HepG2 (cell line): ENCODE results near the gene IQGAP2. TPM values are rescaled to one million over a fixed set of nuclear protein-coding genes. Genes with fewer than 3 reads are reported as not detected.

Source experiments
- ATAC-seq: fragments of 200-7000 bp; cut with Tn5 transposase; 3 replicates; pipeline ENCODE4 v1.9.1; 2020; ENCODE audit warnings: mild to moderate bottlenecking, moderate library complexity
- BruUV-seq: library from RNA; stranded (reverse); fragments of 400-500 nt; replicated peaks from 2 replicates; lab custom pipeline; 2021; lab: Mats Ljungman, UMichigan
- CTCF ChIA-PET: fragments of 300-600 bp; formaldehyde crosslinking; extraction: SDS; loops from one replicate; lab custom pipeline; 2021; ENCODE audit warnings: low total read pairs, inconsistent platforms, low intra/inter-chr PET ratio; lab: Yijun Ruan, JAX
- POLR2A ChIA-PET: fragments of 350-600 bp; sonication (Branson Sonifier 250); formaldehyde crosslinking; loops from one replicate; lab custom pipeline; 2020; ENCODE audit warnings: antibody characterized with exemption, inconsistent platforms; lab: Yijun Ruan, JAX
- DNase-seq: peaks from one replicate; pipeline ENCODE4 v3.0.0-alpha.2; 2015; ENCODE audit warnings: low spot score
- FAIRE-seq: peaks from 3 replicates; lab custom pipeline; 2011; peaks lifted over from hg19 to GRCh38; lab: Jason Lieb, UNC
- H2AFZ ChIP-seq: one replicate; pipeline ENCODE4 v1.6.1; 2011; ENCODE audit warnings: low read length, inconsistent platforms
- H3K27ac ChIP-seq: fragments of 300-600 bp; 3 replicates; pipeline ENCODE4 v1.8.0; 2011; ENCODE audit warnings: mixed run types, mild to moderate bottlenecking, mixed read lengths, low read length, inconsistent platforms; ENCODE audit not compliant: insufficient read depth; ENCODE audit errors: extremely low read length
- H3K27me3 ChIP-seq, 2 experiments: fragments of 200-600 bp in 1 of 2; 2 replicates in 1 of 2; 3 replicates in 1 of 2; pipeline versions ENCODE4 v1.6.0 to v1.8.0; 2011; ENCODE audit warnings: low read length in 2 of 2, mild to moderate bottlenecking in 2 of 2, moderate library complexity in 2 of 2, inconsistent platforms in 1 of 2; ENCODE audit not compliant: insufficient read depth in 2 of 2, control insufficient read depth in 1 of 2
- H3K36me3 ChIP-seq, 2 experiments: fragments of 200-600 bp in 1 of 2; replicated peaks in 1 of 2; 2 replicates in 1 of 2; 3 replicates in 1 of 2; pipeline versions ENCODE4 v1.5.1 to v1.8.0; 2011; ENCODE audit warnings: low read length in 2 of 2, inconsistent platforms in 1 of 2; ENCODE audit not compliant: insufficient read depth in 2 of 2, control insufficient read depth in 1 of 2
- H3K4me1 ChIP-seq: 2 replicates; pipeline ENCODE4 v1.5.1; 2012; ENCODE audit warnings: low read length, inconsistent platforms; ENCODE audit not compliant: insufficient read depth
- H3K4me2 ChIP-seq: 2 replicates; pipeline ENCODE4 v1.6.0; 2011; ENCODE audit warnings: low read depth, low read length, inconsistent platforms
- H3K4me3 ChIP-seq, 3 experiments: fragments of 200-600 bp in 1 of 3; sonication (generic), shearing (Covaris generic) in 1 of 3; replicated peaks in 1 of 3; 2 replicates each; pipeline ENCODE4 v1.5.1; 2011 to 2016; ENCODE audit warnings: low read length in 3 of 3, inconsistent platforms in 2 of 3, low read depth in 2 of 3, mild to moderate bottlenecking in 2 of 3, control low read depth in 1 of 3, mixed read lengths in 1 of 3; ENCODE audit not compliant: insufficient read depth in 1 of 3
- H3K79me2 ChIP-seq: one replicate; pipeline ENCODE4 v1.6.1; 2011; ENCODE audit warnings: low read length, inconsistent platforms; ENCODE audit not compliant: insufficient read depth
- H3K9ac ChIP-seq: 2 replicates; pipeline ENCODE4 v1.6.0; 2011; ENCODE audit warnings: mild to moderate bottlenecking, low read depth, low read length, inconsistent platforms; ENCODE audit not compliant: insufficient read depth
- H3K9me3 ChIP-seq: 2 replicates; pipeline ENCODE4 v1.5.1; 2012; ENCODE audit warnings: mild to moderate bottlenecking, low read length
- H4K20me1 ChIP-seq: 2 replicates; pipeline ENCODE4 v1.6.0; 2011; ENCODE audit warnings: inconsistent platforms, mild to moderate bottlenecking, low read length, moderate library complexity; ENCODE audit not compliant: insufficient read depth
- BATF2 ChIP-seq: sonication (generic); formaldehyde crosslinking; IDR thresholded peaks from 2 replicates; pipeline ENCODE4 v1.8.0; 2022; ENCODE audit warnings: mild to moderate bottlenecking, missing genetic modification reagents, moderate library complexity
- BCL6 ChIP-seq: IDR thresholded peaks from 2 replicates; pipeline ENCODE4 v1.6.1; 2016; ENCODE audit warnings: missing genetic modification reagents, missing compliant biosample characterization
- CBX5 ChIP-seq: sonication (generic); formaldehyde crosslinking; IDR thresholded peaks from 2 replicates; pipeline ENCODE4 v1.4.0; 2020; ENCODE audit warnings: missing genetic modification reagents, borderline replicate concordance
- CENPT ChIP-seq: sonication (generic); formaldehyde crosslinking; IDR thresholded peaks from 2 replicates; pipeline ENCODE4 v1.8.0; 2022; ENCODE audit warnings: low read depth, mild to moderate bottlenecking, moderate library complexity, missing genetic modification reagents
- FIP1L1 ChIP-seq: fragments of 200-400 bp; formaldehyde crosslinking; IDR thresholded peaks from 2 replicates; pipeline ENCODE4 v1.6.1; 2018; ENCODE audit warnings: low read depth, mild to moderate bottlenecking, low read length, moderate library complexity, borderline replicate concordance; ENCODE audit not compliant: insufficient read depth
- IKZF1 ChIP-seq: fragments of 450-650 bp; IDR thresholded peaks from 2 replicates; pipeline ENCODE4 v1.7.1; 2016
- JARID2 ChIP-seq: sonication (generic); formaldehyde crosslinking; IDR thresholded peaks from 2 replicates; pipeline ENCODE4 v1.8.1; 2023; ENCODE audit warnings: missing genetic modification reagents, inconsistent platforms; ENCODE audit not compliant: insufficient replicate concordance
- MNT ChIP-seq: fragments of 450-650 bp; IDR thresholded peaks from 2 replicates; pipeline ENCODE4 v1.6.1; 2016
- MTA1 ChIP-seq: sonication (generic); formaldehyde crosslinking; IDR thresholded peaks from 2 replicates; pipeline ENCODE4 v1.4.0; 2020; ENCODE audit warnings: missing genetic modification reagents, mild to moderate bottlenecking, borderline replicate concordance
- NFYC ChIP-seq: IDR thresholded peaks from 2 replicates; pipeline ENCODE4 v1.6.1; 2016; ENCODE audit warnings: missing genetic modification reagents, missing compliant biosample characterization
- NRL ChIP-seq: sonication (generic); formaldehyde crosslinking; IDR thresholded peaks from 2 replicates; pipeline ENCODE4 v1.5.0; 2020; ENCODE audit warnings: missing genetic modification reagents, mild to moderate bottlenecking, moderate library complexity, borderline replicate concordance
- ZNF326 ChIP-seq: sonication (generic); formaldehyde crosslinking; IDR thresholded peaks from 2 replicates; pipeline ENCODE4 v1.4.0; 2020; ENCODE audit warnings: missing genetic modification reagents, borderline replicate concordance
- ZNF609 ChIP-seq: sonication (generic); formaldehyde crosslinking; IDR thresholded peaks from 2 replicates; pipeline ENCODE4 v1.4.0; 2020; ENCODE audit warnings: mild to moderate bottlenecking, missing genetic modification reagents, borderline replicate concordance
- ZNF720 ChIP-seq: sonication (generic); formaldehyde crosslinking; IDR thresholded peaks from 2 replicates; pipeline ENCODE4 v1.4.0; 2020; ENCODE audit warnings: missing genetic modification reagents
- ZNF781 ChIP-seq: sonication (generic); formaldehyde crosslinking; IDR thresholded peaks from 2 replicates; pipeline ENCODE4 v1.5.1; 2020; ENCODE audit warnings: borderline replicate concordance, mild to moderate bottlenecking, missing genetic modification reagents; ENCODE audit errors: not compliant biosample characterization
- ZNF878 ChIP-seq: sonication (generic); formaldehyde crosslinking; IDR thresholded peaks from 2 replicates; pipeline ENCODE4 v1.8.1; 2023; ENCODE audit warnings: mild to moderate bottlenecking, missing genetic modification reagents, moderate library complexity
- WGBS: methylation state at CpG from one replicate; pipeline ENCODE4 v1.1.6; 2017; ENCODE audit warnings: low lambda C conversion rate; 5-methylcytosine and 5-hydroxymethylcytosine counted together
- in situ Hi-C: cut with HindIII; loops from 2 replicates; pipeline ENCODE4 v1.10.0; 2017; ENCODE audit warnings: low pct_unique_long_range_greater_than_20kb; ENCODE audit not compliant: extremely low pct_ligation_motif_present
- intact Hi-C: fragments of 100-400 bp; cut with micrococcal nuclease; formaldehyde crosslinking; loops from one replicate; pipeline ENCODE4 v1.10.0; 2022; ENCODE audit not compliant: unreplicated experiment
- polyA plus RNA-seq, 8 experiments: library from polyadenylated mRNA; depleted of rRNA in 3 of 8; stranded (reverse) in 7 of 8; unstranded in 1 of 8; fragments of >200 nt; fragmentation: Illumina TruSeq in 4 of 8; extraction: Trizol in 4 of 8; gene quantifications; 2 replicates each; pipeline versions ENCODE4 v1.2.1 to v1.2.3, GENCODE V29; 2011 to 2016; ENCODE audit warnings: low read depth in 4 of 8, missing spikeins in 1 of 8, mixed read lengths in 1 of 8; ENCODE audit not compliant: insufficient read depth in 1 of 8
- total RNA-seq, 5 experiments: library from RNA; depleted of rRNA; stranded (reverse); fragments of >200 nt; fragmentation: Illumina TruSeq; extraction: Trizol; gene quantifications; 2 replicates each; pipeline ENCODE4 v1.2.3, GENCODE V29; 2016; ENCODE audit warnings: low read depth in 1 of 5

Gene IQGAP2
- total and polyA plus RNA-seq, 2 of the 13 experiments (the other 11 are each of a cell fraction or from before 2014, with no cell fraction given): 35.2 to 83.3 TPM

- in situ Hi-C loops: no loop called here
- H3K4me2 ChIP-seq: no peak overlapping the region
- H3K4me1 ChIP-seq: peaks cover 65% of the 10 kb centered on the region
- WGBS: 99% methylated on average over 3 of the region's 3 CpGs
- no peaks in the 10 kb centered on the region; a peak in 3 of 5 replicates for H3K36me3 ChIP-seq
- peaks cover 9% of the 10 kb centered on the region for H3K79me2 ChIP-seq
- DNase-seq: no peak
- no peak overlapping the region for H3K9ac ChIP-seq
- CTCF ChIA-PET: no interaction called here
- H3K27ac ChIP-seq: no peak overlapping the region
- TF ChIP-seq BATF2 (CRISPR knock-in tag) (no peak), IKZF1 (no peak), BCL6 (CRISPR knock-in tag) (no peak), CBX5 (CRISPR knock-in tag) (no peak), MNT (no peak), JARID2 (CRISPR knock-in tag) (no peak), CENPT (CRISPR knock-in tag) (no peak), ZNF720 (no peak), NFYC (CRISPR knock-in tag) (no peak), ZNF326 (CRISPR knock-in tag) (no peak), MTA1 (CRISPR knock-in tag) (no peak), FIP1L1 (no peak), ZNF781 (no peak), ZNF878 (CRISPR knock-in tag) (no peak), ZNF609 (CRISPR knock-in tag) (no peak), NRL (CRISPR knock-in tag) (no peak)
- TF ChIP-seq, all 625 proteins: peak for 0
- no peaks in the 10 kb centered on the region for H4K20me1 ChIP-seq
- intact Hi-C loops: no loop called here
- no peak for FAIRE-seq
- no peak overlapping the region for H3K4me3 ChIP-seq
- H3K27me3 ChIP-seq: no peaks in the 10 kb centered on the region
- no peak overlapping the region for H2AFZ ChIP-seq
- no peaks in the 10 kb centered on the region for H3K9me3 ChIP-seq
- BruUV-seq: no TSS peak
- no peak for ATAC-seq
- POLR2A ChIA-PET: no interaction called here
Observed at GRCh38 chr5:76532052-76532451, 129.0 kb downstream of the IQGAP2 start.
